Liver (tissue), 9 donors: ENCODE data around the gene FOXO3. TPM values are rescaled to one million over a fixed set of nuclear protein-coding genes. Genes with fewer than 3 reads are reported as not detected.

Source experiments
- DNase-seq: peaks from one replicate; pipeline ENCODE4 v3.0.0-alpha.2; 2017; ENCODE audit warnings: low spot score
- H3K27ac ChIP-seq, 2 donors: one replicate each; pipeline ENCODE4 v1.7.0; 2013; ENCODE audit warnings: inconsistent platforms in 2 of 2, low read length in 2 of 2, control low read depth in 1 of 2, low read depth in 1 of 2, mild to moderate bottlenecking in 1 of 2
- H3K27me3 ChIP-seq, 4 donors: one replicate each; pipeline versions ENCODE4 v1.6.1 to v1.7.0; 2013; ENCODE audit warnings: low read length in 3 of 4, inconsistent platforms in 1 of 4, mild to moderate bottlenecking in 1 of 4, moderate library complexity in 1 of 4; ENCODE audit not compliant: control insufficient read depth in 4 of 4, insufficient read depth in 4 of 4
- H3K36me3 ChIP-seq, 4 donors: one replicate each; pipeline versions ENCODE4 v1.6.1 to v1.7.0; 2013; ENCODE audit warnings: low read length in 3 of 4, mild to moderate bottlenecking in 3 of 4, low read depth in 1 of 4, moderate library complexity in 1 of 4; ENCODE audit not compliant: control insufficient read depth in 4 of 4, insufficient read depth in 3 of 4
- H3K4me1 ChIP-seq, 4 donors: one replicate each; pipeline versions ENCODE4 v1.6.1 to v1.7.0; 2013; ENCODE audit warnings: low read length in 3 of 4, mild to moderate bottlenecking in 3 of 4, moderate library complexity in 1 of 4; ENCODE audit not compliant: control insufficient read depth in 4 of 4, insufficient read depth in 4 of 4
- H3K4me3 ChIP-seq, 3 donors: one replicate each; pipeline versions ENCODE4 v1.6.1 to v1.7.0; 2013; ENCODE audit warnings: low read length in 3 of 3, control low read depth in 1 of 3, low read depth in 1 of 3, mild to moderate bottlenecking in 1 of 3
- H3K9ac ChIP-seq, 2 donors: one replicate each; pipeline ENCODE4 v1.7.0; 2013; ENCODE audit warnings: low read length in 2 of 2, mild to moderate bottlenecking in 2 of 2, moderate library complexity in 2 of 2, control low read depth in 1 of 2, low read depth in 1 of 2
- H3K9me3 ChIP-seq, 4 donors: one replicate each; pipeline versions ENCODE4 v1.6.1 to v1.7.0; 2013; ENCODE audit warnings: low read length in 3 of 4; ENCODE audit not compliant: control insufficient read depth in 4 of 4
- CTCF ChIP-seq: fragments of 150-350 bp; IDR thresholded peaks from 2 replicates; pipeline ENCODE4 v1.5.1; 2017; ENCODE audit warnings: improper control_type of control experiment, low read depth, low read length; ENCODE audit not compliant: missing input control
- EGR1 ChIP-seq, 2 donors: IDR thresholded peaks; 2 replicates each; pipeline ENCODE4 v1.6.1; 2016 to 2018; ENCODE audit warnings: antibody characterized with exemption in 2 of 2, low read depth in 2 of 2
- GABPA ChIP-seq, 2 donors: IDR thresholded peaks in 1 of 2; conservative IDR thresholded peaks in 1 of 2; 2 replicates each; pipeline ENCODE4 v1.6.1; 2016; ENCODE audit warnings: antibody characterized with exemption in 2 of 2, mild to moderate bottlenecking in 1 of 2, moderate library complexity in 1 of 2
- MAX ChIP-seq: IDR thresholded peaks from 2 replicates; pipeline ENCODE4 v1.6.1; 2016; ENCODE audit warnings: antibody characterized with exemption
- RAD21 ChIP-seq, 2 donors: IDR thresholded peaks; 2 replicates each; pipeline ENCODE4 v1.6.1; 2016; ENCODE audit warnings: antibody characterized with exemption in 2 of 2, mild to moderate bottlenecking in 2 of 2
- REST ChIP-seq: IDR thresholded peaks from 2 replicates; pipeline ENCODE4 v1.6.1; 2016; ENCODE audit warnings: antibody characterized with exemption, mild to moderate bottlenecking
- SP1 ChIP-seq: IDR thresholded peaks from 2 replicates; pipeline ENCODE4 v1.6.1; 2018; ENCODE audit warnings: antibody characterized with exemption, mild to moderate bottlenecking
- YY1 ChIP-seq: IDR thresholded peaks from 2 replicates; pipeline ENCODE4 v1.6.1; 2016; ENCODE audit warnings: antibody characterized with exemption, mild to moderate bottlenecking
- ZBTB33 ChIP-seq: IDR thresholded peaks from 2 replicates; pipeline ENCODE4 v1.6.1; 2016; ENCODE audit warnings: antibody characterized with exemption
- WGBS: extraction: QIAGEN DNeasy Blood & Tissue Kit; methylation state at CpG from one replicate; pipeline ENCODE4 v1.1.7; 2013; 5-methylcytosine and 5-hydroxymethylcytosine counted together
- polyA plus RNA-seq, 2 donors: library from polyadenylated mRNA; stranded (reverse) in 1 of 2; unstranded in 1 of 2; fragments of 200-250 nt in 1 of 2; fragments of >200 nt in 1 of 2; fragmentation: Nextera tagmentation in 1 of 2; extraction: Ambion mirVana in 1 of 2; gene quantifications; one replicate each; pipeline versions ENCODE4 v1.2.1 to v1.2.3, GENCODE V29; 2013 to 2015
- total RNA-seq, 2 donors: library from RNA; depleted of rRNA; stranded (reverse); fragments of >200 nt; gene quantifications; one replicate each; pipeline ENCODE4 v1.2.3, GENCODE V29; 2014
- donor health status: healthy.
- donor health status: healthy.
- donor health status: healthy.
- donor health status: healthy.
- donor health status: healthy.

The FOXO3 gene
- total and polyA plus RNA-seq, 4 donors, result 6.0 to 72.2 (median 17.3) TPM

- Histone ChIP-seq H3K27me3 (no peaks in the 10 kb centered on the region), H3K9ac (no peak overlapping the region), H3K9me3 (no peaks in the 10 kb centered on the region), H3K4me3 (no peak overlapping the region), H3K27ac (no peak overlapping the region), H3K4me1 (peaks cover 12 to 62% (median 53%) of the 10 kb centered on the region in 4 donors), H3K36me3 (no peaks in the 10 kb centered on the region)
- no peak for DNase-seq
- no peak for TF ChIP-seq RAD21 (IDR thresholded peaks at IDR 0.05)
- no peak for TF ChIP-seq ZBTB33
- no peak for TF ChIP-seq CTCF
- no peak for TF ChIP-seq YY1
- TF ChIP-seq REST, result no peak
- TF ChIP-seq MAX, result no peak
These were observed 64.9 kb downstream of the FOXO3 start for GRCh38 chr6:108625581-108625980.

- Histone ChIP-seq H3K9ac (no peak overlapping the region), H3K27ac (no peak overlapping the region), H3K36me3 (no peaks in the 10 kb centered on the region), H3K27me3 (no peaks in the 10 kb centered on the region), H3K4me1 (peaks cover 11 to 65% (median 59%) of the 10 kb centered on the region in 4 donors), H3K4me3 (no peak overlapping the region), H3K9me3 (no peaks in the 10 kb centered on the region)
- TF ChIP-seq SP1 (no peak), GABPA (IDR thresholded peaks at IDR 0.05 in 1 of 2, conservative IDR thresholded peaks at IDR 0.05 in 1 of 2) (no peak), EGR1 (IDR thresholded peaks at IDR 0.05; ENCODE audit: low read depth in 2 of 2) (no peak)
- WGBS, result 90% methylated on average over 2 of the region's 2 CpGs
- no peak for DNase-seq
These were observed 66.1 kb downstream of the FOXO3 start for GRCh38 chr6:108626777-108627176.
